Thyroid gland (tissue), 4 donors: ENCODE data around the gene PTPRN2.

Source experiments
- CTCF ChIP-seq, 6 experiments: fragments of 200-600 bp in 3 of 6; fragments of 450-650 bp in 3 of 6; sonication (generic) in 3 of 6; IDR thresholded peaks; one replicate each; pipeline ENCODE4 v1.5.1; 2016 to 2019; ENCODE audit warnings: antibody characterized with exemption in 6 of 6, mild to moderate bottlenecking in 2 of 6, inconsistent platforms in 1 of 6, moderate library complexity in 1 of 6
- POLR2A ChIP-seq, 2 donors: fragments of 450-650 bp; IDR thresholded peaks; one replicate each; pipeline ENCODE4 v1.6.1; 2017; ENCODE audit warnings: antibody characterized with exemption in 2 of 2, mild to moderate bottlenecking in 2 of 2, moderate library complexity in 1 of 2

- TF ChIP-seq CTCF (IDR thresholded peaks at IDR 0.05), result no peak
- TF ChIP-seq POLR2A (IDR thresholded peaks at IDR 0.05), result no peak
Measured at GRCh38 chr7:158259141-158259540, 328.5 kb downstream of the PTPRN2 start.
